ENCODE measurements around the gene OLA1.
A peak's percentile ranks its signal among the peaks of the same experiment; 100 is the strongest.

Gene OLA1

DNA sequence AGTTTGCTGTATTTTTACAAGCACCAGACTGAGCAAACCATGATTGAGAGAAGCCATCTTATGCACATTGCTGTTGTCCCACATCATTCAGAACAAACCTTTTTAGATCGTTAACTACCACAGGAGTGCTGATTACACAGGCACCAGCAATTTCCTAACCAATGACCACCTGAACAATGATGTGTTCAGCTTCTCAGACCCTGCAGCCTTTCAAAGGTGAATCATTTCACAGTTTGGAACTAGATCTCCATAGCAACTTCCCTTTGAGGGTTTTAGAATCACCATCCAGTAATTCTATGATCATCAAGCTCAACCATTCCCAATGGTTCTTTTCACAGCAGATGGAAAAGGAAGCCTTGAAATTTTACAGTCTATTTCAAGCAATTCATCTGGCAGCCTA, 71.4 kb downstream of the OLA1 start:
- DNase-seq = no peak

DNA sequence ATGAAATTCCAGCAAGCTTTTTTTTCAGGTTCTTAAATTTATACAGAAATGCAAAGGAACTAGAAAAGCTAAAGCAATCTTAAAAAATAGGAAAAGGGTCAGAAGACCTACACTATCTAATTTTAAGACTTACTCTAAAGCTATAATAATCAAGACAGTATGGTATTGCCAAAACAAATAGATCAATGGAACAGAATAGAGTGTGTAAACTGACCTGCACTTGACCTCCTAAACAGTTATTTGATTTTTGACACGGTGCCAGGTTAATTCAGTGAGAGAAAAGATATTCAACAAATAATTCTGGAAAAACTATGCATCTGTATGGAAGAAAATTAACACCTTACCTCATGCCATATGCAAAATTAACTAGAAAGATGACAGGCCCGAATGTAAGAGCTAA, 73.6 kb downstream of the OLA1 start:
- DNase-seq = no peak

DNA sequence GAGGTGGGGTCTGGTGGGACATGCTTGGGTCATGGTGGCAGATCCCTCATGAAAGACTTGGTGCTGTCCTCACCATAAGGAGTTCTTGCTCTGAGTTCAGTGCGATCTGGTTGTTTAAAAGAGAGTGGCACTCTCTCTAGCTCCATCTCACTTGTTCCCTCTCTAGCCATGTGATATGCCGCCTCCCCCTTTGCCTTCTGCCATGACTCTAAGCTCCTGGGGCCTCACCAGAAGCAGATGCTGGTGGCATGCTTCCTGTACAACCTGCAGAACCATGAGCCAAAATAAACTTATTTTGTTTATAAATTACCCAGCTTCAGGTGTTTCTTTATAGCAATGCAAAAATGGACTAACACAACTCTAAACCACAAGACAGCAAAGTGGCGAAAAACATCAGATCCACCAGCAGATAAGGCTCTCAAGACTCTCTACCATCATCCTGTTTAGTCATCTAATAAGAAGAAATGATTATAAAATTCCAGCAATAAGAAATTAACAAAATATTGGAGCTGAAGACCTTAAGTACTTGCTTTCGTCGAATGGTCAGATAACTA, 75.5 kb downstream of the OLA1 start:
- no peak for DNase-seq

DNA sequence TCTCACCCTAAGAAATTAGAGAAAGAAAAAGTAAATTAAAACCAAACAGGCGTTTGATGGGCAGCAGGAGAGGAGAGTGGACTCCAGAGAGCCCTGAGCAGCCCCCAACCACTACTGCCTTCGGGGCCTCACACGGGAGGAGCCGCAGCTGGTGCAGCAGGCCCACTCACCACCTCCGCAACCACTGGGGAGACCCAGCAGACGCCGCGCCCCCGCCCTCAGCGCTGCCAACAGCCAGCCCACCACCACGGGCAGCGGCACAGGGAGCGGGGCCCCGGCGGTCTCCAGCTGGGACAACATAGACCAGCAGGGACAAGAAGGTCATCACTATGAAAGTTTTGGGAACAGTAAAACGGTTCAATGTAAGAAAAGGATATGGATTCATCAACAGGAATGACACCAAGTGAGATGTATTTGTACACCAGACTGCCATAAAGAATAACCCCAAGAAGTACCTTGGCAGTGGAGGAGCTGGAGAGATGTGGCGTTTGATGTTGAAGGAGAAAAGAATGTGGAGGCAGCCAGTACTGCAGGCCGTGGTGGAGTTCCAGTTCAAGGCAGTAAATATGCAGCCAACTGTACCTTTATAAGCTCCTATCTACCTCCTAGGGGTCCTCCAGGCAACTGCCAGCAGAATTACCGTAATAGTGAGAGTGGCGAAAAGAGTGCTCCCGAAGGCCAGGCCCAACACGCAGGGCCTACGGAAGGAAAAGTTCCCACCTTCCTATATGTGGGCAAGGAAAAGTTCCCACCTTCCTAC, 76.5 kb downstream of the OLA1 start:
- no peak for DNase-seq

DNA sequence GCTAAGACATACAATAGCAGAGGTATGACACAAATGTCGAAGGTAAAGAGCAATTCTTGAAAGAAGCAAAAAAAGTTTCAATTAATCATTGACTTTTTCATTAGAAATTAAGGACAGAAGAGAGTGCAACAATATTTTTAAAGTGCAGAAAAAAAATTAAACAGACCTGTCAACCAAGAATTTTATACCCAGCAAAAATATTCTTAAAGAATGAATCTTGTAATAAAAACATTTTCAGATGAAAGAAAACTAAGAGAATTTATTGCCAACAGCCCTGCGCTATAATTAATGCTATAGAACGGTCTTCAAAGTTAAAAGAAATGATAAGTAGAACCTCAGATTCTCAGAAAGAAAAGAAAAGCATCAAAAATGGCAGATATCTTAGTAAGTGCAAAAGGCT, 79.0 kb downstream of the OLA1 start:
- DNase-seq = no peak

DNA sequence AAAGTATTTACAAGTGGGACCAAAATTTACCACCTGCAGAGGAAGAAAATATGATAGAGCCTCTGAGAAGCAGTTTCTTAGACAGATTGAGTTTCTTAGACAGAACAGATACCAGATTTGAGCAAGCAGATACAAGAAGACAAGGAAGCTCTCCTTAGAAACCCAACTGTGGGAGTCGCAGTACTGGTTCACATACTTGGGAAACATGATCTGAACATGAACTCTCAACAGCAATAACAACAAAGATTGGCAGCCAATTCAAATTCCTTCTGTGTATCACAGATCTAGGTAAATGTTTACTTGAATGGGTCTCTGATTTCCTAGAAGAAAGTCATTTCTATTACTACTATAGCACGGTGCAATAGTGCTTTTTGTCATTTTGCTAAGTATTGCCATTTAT, 82.1 kb downstream of the OLA1 start:
- DNase-seq = no peak

DNA sequence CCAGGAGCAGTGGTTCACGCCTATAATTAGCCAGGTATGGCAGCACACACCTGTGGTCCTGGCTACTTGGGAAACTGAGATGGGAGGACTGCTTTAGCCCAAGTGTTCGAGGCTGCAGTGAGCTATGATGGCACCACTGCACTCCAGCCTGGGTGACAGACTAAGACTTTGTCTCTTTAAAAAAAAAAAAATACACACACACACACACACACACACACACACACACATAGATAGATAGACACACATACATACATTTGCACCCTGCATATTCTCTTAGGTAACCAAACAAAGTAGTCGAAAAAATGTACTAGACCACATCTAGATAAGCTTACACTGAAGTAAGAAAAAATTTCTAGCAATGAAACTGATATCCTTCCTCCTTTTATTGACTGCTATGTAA, 86.8 kb downstream of the OLA1 start:
- DNase-seq = no peak

DNA sequence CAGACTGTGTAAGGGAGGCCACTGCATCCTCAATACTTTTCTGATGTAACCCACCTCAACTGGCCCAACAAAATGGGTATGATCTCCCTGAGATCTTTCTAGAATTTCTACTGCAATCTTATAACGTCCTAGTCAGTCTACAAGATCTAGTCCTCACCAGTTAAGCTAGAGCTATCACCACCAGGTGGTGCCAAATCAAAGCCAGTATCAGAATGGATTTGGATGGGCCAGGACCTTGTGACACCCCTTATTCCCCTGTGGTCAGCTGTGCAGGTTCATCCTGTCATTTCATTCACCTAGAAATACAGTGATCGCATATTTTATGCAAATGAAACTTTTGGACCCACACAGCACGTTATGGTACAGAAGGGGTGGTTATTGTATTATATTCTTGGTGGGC, 90.3 kb downstream of the OLA1 start:
- DNase-seq = no peak

DNA sequence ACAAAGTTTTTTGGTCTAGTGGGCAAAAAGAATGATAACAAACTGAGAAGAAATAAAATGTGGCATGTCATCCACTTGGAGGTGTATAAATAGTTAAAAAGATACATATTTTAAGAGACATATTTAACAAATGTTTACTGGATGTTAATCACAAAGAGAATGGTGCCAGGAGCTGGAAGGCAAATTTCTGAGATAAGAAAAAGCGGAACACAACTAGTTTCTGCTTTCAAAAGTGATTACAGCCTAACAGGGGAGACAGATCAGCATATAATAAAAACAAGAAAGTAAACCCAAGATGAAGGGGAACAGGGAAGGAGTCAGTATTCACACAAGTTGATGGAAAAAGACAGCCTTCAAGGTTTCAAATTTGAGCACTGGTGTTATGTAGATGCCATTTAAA, 91.3 kb downstream of the OLA1 start:
- no peak for DNase-seq

DNA sequence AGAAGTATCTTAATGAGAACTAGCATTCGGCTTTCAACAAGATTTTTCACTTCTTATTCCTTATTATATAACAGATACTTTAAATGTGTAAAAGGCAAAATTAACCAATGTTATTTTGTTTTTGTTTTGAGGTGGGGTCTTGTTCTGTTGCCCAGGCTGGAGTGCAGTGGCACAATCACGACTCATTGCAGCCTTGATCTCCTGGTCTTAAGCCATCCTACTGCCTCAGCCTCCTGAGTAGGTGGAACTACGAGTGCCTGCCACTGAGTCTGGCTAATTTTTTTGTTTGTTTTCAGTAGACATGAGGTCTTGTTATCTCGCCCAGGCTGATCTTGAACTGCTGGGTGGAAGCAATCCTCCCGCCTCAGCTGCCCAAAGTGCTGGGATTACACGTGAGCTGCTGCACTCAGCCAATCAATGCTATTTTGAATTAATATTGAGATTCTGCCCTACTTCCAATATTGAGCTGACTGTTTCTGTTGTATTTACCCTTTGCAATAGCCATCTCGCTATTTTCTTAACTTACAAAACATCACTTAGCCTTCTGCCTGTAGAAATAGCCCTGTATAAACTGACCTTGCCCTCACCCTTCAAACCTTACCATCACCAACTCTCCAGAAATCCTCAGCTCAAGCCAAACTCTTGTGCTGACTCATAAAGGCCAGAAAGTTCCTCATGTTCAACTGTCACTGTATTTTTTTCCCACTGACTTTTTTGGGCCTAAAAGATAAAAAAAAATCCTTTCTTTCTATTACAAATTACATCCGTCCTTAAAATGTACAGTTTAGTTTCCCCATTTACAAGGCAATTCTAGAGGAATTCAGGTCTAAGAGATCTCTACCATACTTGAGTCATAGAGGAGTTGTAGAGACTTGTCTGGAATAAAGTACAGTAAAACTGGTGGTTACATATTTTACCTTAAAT, 94.3 kb downstream of the OLA1 start:
- no peak for DNase-seq

DNA sequence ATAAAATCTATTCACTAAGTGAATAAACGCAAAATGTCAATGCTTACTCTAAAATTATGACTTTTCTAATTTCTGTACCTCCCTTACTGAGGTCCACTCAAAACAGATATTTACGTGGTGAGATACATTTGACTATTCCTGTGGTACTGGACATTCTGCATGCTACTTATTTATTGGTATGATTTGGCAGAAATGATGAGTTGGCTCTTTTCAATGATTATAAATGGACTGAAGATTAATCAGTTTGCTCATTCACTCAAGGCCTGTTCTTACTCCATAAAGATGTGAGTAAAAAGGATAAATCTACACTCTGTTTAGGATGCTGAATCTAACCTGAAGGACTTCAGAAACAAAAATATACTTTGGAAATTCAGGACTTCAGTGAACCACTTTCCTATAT, 98.8 kb downstream of the OLA1 start:
- DNase-seq = no peak

DNA sequence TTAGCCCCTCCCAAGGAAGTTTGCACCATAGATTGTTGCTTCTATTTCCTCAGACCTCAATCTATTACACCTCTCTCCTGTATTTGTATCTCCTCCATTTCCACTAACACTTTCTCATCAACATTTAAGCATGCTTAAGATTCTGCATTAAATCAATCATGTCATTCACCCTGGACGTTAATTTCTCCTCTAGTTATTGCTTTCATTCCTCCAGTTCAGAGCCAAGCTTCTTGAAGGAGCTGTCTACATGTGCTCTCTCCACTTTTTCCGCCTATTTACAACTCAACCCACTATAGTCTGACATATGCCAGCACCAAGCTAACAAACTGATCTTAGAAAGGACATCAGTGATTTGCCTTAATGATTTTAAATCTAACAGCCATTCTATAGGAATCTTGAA, 99.5 kb downstream of the OLA1 start:
- DNase-seq = no peak

DNA sequence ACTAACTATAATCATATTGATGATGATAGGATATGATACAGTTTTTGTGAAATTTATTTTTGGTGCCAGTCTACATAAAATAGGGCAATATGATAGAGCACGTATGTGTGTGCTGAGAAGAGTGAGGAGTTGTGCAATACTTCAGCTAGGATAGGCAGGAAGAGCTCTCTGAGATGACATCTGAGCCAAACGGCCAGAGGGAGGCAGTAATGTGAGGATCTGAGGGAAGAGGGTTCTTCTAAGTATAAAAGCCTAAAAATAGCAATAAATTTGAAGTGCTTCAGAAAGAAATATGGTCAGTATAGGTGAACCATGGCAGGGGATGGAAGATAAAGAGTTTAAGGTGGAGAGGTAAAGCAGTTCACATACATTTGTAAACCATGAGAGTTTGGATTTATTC, 102.5 kb downstream of the OLA1 start:
- no peak for DNase-seq

DNA sequence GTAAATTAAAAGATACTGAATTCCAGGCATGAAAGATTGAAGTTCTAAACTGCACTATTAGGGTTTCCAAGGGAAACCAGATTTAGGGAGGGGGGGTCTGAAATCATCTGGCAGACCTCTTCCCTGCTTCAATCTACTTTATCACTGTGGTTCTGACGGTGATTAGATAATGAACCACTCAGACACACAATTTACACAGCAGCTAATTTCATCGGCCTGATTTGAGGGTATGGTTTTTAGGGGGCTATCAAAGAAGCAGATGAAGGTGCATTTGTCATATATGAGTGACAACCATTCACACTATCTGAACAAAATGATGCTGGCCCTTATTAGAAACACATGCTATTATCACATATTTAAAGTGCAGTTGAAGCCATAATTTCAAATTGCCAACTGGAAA, 106.0 kb downstream of the OLA1 start:
- DNase-seq = no peak

DNA sequence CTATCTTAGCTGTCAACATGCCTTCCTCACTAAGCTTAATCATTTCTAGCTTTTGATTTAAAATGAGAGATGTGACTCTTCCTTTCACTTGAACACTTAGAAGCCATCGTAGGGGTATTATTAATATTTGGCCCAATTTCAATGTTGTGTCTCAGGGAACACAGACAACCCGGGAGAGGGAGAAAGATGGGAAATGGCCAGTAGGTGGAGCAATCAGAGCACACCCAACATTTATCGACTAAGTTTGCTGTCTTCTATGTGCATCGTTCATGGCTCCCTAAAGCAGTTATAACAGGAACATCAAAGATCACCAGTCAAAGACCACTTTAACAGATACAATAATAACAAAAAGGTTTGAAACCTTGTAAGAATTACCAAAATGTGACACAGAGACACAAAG, 110.2 kb downstream of the OLA1 start:
- DNase-seq = no peak

DNA sequence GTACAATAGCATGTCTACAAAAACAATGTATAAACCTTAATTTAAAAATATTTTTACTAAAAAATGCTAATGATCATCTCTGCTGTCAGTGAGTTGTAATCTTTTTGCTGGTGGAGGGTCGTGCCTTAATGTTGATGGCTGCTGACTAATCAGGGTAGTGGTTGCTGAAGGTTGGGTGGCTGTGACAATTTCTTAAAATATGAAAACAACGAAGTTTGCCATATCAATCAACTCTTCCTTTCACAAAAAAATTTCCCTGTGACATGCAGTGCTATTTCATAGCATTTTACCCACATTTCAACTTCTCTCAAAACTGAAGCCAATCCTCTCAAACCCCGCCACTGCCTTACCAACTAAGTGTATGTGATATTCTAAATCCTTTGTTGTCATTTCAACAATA, 112.4 kb downstream of the OLA1 start:
- no peak for DNase-seq

DNA sequence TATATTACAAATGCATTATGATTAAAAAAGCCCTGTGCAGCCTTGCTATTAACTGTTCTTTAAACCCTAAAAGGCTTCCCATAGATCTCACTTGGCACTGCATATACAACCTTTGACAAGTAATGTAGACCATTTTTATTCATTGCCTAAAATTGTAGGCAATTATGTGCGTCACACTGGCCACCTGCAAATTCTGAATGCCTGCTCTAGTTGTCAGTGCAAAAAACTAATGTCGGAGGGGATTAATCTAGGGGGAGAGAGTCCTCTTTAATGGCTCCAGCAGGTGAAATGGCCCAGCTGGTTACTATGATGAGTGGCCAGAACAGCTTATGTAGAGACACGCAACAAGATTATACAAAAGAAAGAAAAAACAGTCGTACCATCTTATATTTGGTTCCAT, 123.2 kb downstream of the OLA1 start:
- DNase-seq = no peak

DNA sequence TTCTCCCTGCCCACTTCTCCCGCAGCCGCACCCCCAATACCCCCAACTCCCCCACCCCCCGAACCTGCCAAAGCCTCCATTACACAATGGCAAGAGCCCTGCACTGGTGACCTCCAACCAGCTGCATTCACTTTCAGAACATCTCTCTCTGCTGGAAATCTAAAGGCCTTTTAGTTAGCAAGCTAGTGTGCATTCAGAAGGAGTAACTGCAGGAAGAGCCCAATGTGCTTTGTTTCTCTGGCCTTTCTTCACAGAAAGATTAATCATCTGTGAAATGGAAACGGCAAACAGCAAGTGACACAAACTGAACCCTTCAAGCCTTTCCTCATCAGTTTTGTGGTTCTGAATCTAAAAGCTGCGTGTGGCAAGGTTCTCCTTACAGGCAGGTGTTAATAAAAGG, 124.2 kb downstream of the OLA1 start:
- no peak for DNase-seq

DNA sequence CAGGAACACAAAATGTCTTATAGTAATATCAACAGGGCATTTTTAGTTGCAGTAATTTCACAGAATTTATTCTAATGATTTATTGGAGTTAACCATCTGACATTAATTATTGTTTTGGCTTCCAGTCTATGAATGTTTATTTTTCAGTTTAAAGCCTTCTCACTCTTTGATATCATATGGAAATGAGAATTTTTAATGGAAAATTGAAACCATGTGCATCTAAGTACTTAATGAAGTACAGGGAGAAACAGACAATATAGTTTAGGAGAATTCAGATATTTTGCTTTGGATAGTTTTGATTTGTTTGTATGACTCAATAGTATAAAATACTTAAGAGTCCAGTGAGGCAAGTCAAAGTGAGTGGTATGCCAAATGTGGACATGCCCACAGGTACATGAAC, 126.1 kb downstream of the OLA1 start:
- no peak for DNase-seq

DNA sequence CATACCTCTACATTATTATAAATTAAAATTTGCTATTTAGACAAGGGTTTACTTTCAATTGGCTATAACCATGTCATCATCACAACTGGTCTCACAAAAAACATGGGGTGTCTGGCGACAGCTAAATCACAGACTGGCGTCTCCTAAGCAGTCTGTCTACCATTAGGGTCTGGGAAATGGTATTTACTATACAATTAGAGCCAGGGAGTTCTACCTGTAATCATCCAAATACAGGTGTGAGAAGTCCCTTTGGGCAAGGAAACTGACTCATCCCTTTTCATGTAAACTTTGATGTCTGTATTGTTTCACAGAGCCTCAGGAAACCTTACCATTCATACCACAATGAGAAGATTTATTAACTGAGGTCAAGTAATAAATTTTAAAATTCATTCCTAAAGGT, 126.7 kb downstream of the OLA1 start:
- no peak for DNase-seq

DNA sequence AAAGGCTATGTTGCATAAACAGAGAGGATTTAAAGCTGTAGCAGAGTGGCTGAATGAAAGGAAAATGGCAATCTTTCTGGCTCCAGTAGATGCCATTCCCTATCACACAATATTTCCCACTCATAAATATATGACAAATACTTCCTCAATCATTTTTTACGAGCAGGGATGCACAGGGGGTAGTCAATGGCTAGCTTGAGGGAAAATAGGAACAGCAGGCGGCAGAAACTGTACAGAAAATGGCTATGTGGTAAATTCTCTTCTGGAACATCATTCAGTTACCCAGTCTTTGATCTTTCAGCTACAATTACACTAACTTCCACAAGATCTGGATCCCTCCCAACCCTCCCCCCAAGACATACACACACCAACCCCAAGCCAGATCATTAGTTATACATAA, 127.2 kb downstream of the OLA1 start:
- no peak for DNase-seq

DNA sequence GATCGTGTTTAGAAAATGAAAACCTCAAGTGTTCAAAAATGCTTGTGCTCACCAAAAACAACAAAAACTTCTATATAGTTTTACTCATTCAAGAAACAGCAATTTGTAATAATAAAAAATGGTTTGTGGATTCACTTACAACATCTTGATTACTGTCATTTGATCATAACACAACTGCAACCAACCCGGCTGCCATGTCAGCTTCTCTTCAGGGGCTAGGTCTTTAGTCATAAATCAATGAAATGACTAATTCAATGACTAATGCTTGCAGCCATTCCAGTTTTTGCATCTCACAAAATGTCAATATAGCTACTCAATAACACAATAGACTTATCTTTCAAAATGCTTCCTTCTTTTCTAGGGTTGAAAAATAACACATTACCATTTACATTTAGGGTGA, 128.0 kb downstream of the OLA1 start:
- DNase-seq = peak; percentile 28 to 40

DNA sequence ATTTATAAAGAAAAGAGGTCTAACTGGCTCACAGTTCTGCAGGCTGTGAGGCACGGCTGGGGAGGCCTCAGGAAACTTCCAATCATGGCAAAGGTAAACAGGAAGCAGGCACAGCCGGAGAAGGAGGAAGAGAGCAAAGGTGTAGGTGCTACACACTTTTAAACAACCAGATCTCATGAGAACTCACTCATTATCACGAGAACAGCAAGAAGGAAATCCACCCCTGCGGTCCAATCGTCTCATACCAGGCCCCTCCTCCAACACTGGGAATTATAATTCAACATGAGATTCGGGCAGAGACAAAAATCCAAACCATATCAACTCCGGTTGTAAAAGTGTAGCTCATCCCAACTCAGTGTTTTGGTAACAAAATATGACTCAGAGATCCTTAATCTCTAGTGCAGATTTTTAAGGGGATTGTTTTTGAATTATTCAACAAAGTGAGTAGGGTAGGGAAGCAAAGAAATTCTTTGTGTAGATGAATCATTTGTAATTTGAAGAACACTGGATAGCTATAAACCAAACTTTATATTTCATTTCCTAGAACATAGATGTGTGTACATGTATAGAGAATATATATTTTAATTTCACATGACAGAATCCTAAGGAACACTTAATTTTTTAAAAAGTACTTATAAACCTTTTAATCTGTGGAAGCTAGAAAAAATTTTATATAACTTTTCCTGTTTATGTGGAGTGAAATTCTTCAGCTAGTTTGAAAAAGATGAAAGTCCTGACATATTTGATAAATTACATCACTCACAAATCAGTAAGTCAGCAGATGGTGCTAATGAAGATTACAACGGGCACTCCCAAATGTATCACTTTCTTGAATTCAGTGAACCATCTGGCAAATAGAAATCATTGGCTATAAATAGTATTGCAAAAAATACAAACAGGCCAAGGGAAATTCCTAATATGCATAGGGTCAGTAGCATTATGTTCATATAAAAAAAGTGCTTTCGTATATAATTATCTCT, 130.1 kb downstream of the OLA1 start:
- DNase-seq = no peak

Measured in stimulated activated CD4-positive, alpha-beta T cell treated with anti-CD3 and anti-CD28 coated beads, Interleukin-2, amount 100 ng/mL, for 24 hours (primary cell).